ENCODE data around the gene ARHGAP15.

- no peak for TF ChIP-seq ELF4 (IDR thresholded peaks at IDR 0.05)
- no peak for TF ChIP-seq L3MBTL2 (conservative IDR thresholded peaks at IDR 0.05)
- no peak for TF ChIP-seq SP1 (IDR thresholded peaks at IDR 0.05)
- no peak for TF ChIP-seq SUZ12 (IDR thresholded peaks at IDR 0.05)
- TF ChIP-seq BHLHE40 (IDR thresholded peaks at IDR 0.05; ENCODE audit: borderline replicate concordance): no peak
- no peak for TF ChIP-seq ARNT (IDR thresholded peaks at IDR 0.05)
- no peak for TF ChIP-seq FOXA1 (IDR thresholded peaks at IDR 0.05)
- no peak for TF ChIP-seq ZNF384 (IDR thresholded peaks at IDR 0.05)
- TF ChIP-seq FOXM1 (IDR thresholded peaks at IDR 0.05; ENCODE audit: borderline replicate concordance): no peak
- TF ChIP-seq LEF1 (IDR thresholded peaks at IDR 0.05; ENCODE audit: borderline replicate concordance): no peak
Observed at GRCh38 chr2:143564419-143564818, 435.2 kb downstream of the ARHGAP15 start.

Data from HEK293T (cell line).